SH-SY5Y (cell line): ENCODE data around the gene SAMD1.

Source experiments
- GATA2 ChIP-seq: IDR thresholded peaks from 2 replicates; pipeline ENCODE4 v1.6.1; 2011; ENCODE audit warnings: mild to moderate bottlenecking, low read depth, low read length
- GATA3 ChIP-seq: IDR thresholded peaks from 2 replicates; pipeline ENCODE4 v1.6.1; 2011; ENCODE audit warnings: low read depth, mild to moderate bottlenecking, low read length, moderate library complexity

GRCh38 chr19:14135985-14136508 lies 45.5 kb upstream of the SAMD1 start:
- TF ChIP-seq GATA3 (no peak), GATA2 (no peak)
